Measurements from ENCODE around the gene AP2A2. TPM values are rescaled to one million over a fixed set of nuclear protein-coding genes. Genes with fewer than 3 reads are reported as not detected.
A peak's percentile ranks its signal among the peaks of the same experiment; 100 is the strongest.

Gene AP2A2
- total RNA-seq, 1 donor, result 50.7 TPM

DNA sequence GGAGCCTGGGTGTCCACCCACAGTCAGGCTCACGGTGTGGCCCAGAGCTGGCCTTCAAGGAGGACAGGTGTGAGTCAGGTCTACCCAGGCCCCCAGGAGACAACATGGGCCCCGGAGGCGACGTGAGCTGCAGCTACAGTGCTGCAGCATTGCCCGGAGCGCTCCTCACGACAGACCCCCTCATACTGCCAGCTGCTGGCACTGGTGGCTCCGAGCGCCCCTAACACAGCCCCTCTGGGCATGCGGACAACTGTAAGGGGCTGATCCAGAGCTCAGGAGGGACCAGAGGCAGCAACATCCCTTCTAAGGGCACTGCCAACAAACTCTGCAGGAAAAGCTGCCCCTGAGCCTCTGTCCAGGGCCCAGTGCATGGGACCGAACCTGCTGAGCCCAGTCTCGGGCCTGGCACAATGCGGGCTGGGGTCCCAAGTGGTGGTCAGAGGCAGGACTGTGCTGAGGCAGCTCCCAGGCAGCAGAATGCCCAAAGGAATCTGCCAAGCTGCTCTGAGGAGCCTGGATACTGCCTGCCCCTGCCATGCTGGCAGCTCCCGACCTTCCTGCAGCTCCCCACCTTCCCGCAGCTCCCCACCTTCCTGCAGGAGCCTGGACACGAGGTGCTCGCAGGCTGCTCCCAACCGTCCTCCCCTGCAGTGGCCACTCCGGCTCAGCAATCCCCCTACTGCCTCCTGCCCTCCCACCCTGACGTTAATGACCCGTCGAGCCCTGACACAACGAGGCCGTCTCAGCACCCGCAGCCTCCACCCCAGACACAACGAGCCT lies 30.1 kb upstream of the AP2A2 start:
- H3K27ac ChIP-seq (ENCODE audit: low read depth, low read length), result no peak overlapping the region
- H4K20me1 ChIP-seq (ENCODE audit: insufficient read depth, low read length), result no peaks in the 10 kb centered on the region
- no peak for DNase-seq (ENCODE audit: insufficient read length, low spot score, missing footprints)
- H3K4me2 ChIP-seq (ENCODE audit: insufficient read depth, low read length), result no peak overlapping the region
- H3K4me1 ChIP-seq (ENCODE audit: insufficient read depth, low read length), result no peaks in the 10 kb centered on the region
- no peak overlapping the region for H3K4me3 ChIP-seq (ENCODE audit: insufficient read depth, low read length)
- H3K36me3 ChIP-seq (ENCODE audit: insufficient read depth, low read length), result peaks cover 6% of the 10 kb centered on the region
- no peaks in the 10 kb centered on the region for H3K79me2 ChIP-seq (ENCODE audit: insufficient read depth, low read length)
- no peaks in the 10 kb centered on the region for H3K27me3 ChIP-seq (ENCODE audit: insufficient read depth, low read length)
- H2AFZ ChIP-seq (ENCODE audit: low read length), result no peak overlapping the region
- H3K9me3 ChIP-seq (ENCODE audit: low read depth, low read length), result no peaks in the 10 kb centered on the region
- TF ChIP-seq, protein P1, sequence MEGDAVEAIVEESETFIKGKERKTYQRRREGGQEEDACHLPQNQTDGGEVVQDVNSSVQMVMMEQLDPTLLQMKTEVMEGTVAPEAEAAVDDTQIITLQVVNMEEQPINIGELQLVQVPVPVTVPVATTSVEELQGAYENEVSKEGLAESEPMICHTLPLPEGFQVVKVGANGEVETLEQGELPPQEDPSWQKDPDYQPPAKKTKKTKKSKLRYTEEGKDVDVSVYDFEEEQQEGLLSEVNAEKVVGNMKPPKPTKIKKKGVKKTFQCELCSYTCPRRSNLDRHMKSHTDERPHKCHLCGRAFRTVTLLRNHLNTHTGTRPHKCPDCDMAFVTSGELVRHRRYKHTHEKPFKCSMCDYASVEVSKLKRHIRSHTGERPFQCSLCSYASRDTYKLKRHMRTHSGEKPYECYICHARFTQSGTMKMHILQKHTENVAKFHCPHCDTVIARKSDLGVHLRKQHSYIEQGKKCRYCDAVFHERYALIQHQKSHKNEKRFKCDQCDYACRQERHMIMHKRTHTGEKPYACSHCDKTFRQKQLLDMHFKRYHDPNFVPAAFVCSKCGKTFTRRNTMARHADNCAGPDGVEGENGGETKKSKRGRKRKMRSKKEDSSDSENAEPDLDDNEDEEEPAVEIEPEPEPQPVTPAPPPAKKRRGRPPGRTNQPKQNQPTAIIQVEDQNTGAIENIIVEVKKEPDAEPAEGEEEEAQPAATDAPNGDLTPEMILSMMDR (IDR thresholded peaks at IDR 0.05; ENCODE audit: extremely low read depth, low read depth, low read length), result no peak

DNA sequence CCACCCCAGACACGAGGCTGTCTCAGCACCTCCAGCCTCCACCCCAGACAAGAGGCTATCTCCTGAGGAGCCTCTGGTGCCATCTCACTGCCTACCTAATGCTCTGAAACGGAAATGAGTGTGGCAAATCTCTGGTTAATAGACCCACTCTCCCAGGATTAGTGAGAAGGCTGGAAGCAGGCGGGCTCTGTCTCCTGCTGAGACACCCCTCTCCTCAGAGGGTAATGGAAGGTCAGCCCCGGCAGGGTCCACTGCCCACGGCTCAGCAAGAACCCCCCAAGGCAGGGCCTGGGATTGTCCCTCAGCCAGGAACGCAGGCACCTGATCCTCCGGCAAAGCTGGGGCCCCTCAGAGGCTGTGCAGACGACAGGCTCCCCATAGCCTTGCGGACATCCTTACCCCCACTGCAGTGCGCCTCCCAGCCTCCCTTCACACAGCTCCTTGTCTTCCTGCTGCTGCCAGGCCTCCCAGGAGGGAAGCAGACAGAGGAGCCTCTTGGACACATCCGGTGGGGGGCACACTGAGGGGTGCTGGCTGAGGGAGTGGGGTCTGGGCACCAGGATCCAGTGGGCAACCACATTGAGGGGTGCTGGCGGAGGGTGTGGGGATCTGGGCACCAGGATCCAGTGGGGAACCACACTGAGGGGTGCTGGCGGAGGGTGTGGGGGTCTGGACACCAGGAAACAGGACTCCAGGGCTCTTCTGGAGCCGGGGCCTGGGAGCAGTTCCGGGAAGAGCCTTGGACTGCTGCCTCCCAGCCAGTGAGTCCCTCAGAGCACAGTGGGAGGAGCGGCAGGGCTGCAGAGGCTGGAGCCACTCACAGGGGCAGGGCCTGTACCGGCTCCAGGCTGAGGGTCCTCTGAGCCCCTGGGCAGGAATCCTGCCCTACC lies 28.2 kb upstream of the AP2A2 start:
- DNase-seq (ENCODE audit: insufficient read length, low spot score, missing footprints), result no peak
- H3K79me2 ChIP-seq (ENCODE audit: insufficient read depth, low read length), result no peaks in the 10 kb centered on the region
- peaks cover 19% of the 10 kb centered on the region for H3K36me3 ChIP-seq (ENCODE audit: insufficient read depth, low read length)
- no peak overlapping the region for H3K4me3 ChIP-seq (ENCODE audit: insufficient read depth, low read length)
- no peaks in the 10 kb centered on the region for H3K9me3 ChIP-seq (ENCODE audit: low read depth, low read length)
- no peak overlapping the region for H3K27ac ChIP-seq (ENCODE audit: low read depth, low read length)
- no peaks in the 10 kb centered on the region for H3K4me1 ChIP-seq (ENCODE audit: insufficient read depth, low read length)
- H3K4me2 ChIP-seq (ENCODE audit: insufficient read depth, low read length), result no peak overlapping the region
- H4K20me1 ChIP-seq (ENCODE audit: insufficient read depth, low read length), result no peaks in the 10 kb centered on the region
- TF ChIP-seq, protein P1 (IDR thresholded peaks at IDR 0.05; ENCODE audit: extremely low read depth, low read depth, low read length), result no peak
- H3K27me3 ChIP-seq (ENCODE audit: insufficient read depth, low read length), result no peaks in the 10 kb centered on the region
- H2AFZ ChIP-seq (ENCODE audit: low read length), result no peak overlapping the region

DNA sequence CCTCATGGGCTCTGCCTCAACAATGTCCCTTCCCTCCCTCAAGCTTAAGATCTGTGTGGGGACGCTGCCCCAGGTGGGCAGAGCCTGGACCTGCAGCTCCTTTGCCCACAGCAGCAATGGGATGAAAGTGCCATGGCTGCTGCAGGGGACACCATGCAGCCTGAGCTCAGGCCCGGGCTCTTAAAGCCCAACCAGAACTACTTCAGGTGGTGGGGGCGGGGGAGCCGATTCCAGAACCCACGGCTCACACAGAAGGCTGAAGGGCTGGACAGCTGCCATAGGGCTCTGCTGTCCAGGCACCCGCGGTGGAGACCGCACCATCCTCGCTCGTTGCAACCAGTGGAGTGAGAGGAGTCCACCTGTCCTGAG lies 27.5 kb upstream of the AP2A2 start:
- no peaks in the 10 kb centered on the region for H4K20me1 ChIP-seq (ENCODE audit: insufficient read depth, low read length)
- TF ChIP-seq, protein P1 (IDR thresholded peaks at IDR 0.05; ENCODE audit: extremely low read depth, low read depth, low read length), result peak; percentile 23
- no peaks in the 10 kb centered on the region for H3K27me3 ChIP-seq (ENCODE audit: insufficient read depth, low read length)
- H3K27ac ChIP-seq (ENCODE audit: low read depth, low read length), result no peak overlapping the region
- H2AFZ ChIP-seq (ENCODE audit: low read length), result no peak overlapping the region
- peaks cover 26% of the 10 kb centered on the region for H3K36me3 ChIP-seq (ENCODE audit: insufficient read depth, low read length)
- no peak overlapping the region for H3K4me2 ChIP-seq (ENCODE audit: insufficient read depth, low read length)
- H3K4me3 ChIP-seq (ENCODE audit: insufficient read depth, low read length), result no peak overlapping the region
- H3K79me2 ChIP-seq (ENCODE audit: insufficient read depth, low read length), result no peaks in the 10 kb centered on the region
- H3K9me3 ChIP-seq (ENCODE audit: low read depth, low read length), result no peaks in the 10 kb centered on the region
- DNase-seq (ENCODE audit: insufficient read length, low spot score, missing footprints), result no peak
- H3K4me1 ChIP-seq (ENCODE audit: insufficient read depth, low read length), result no peaks in the 10 kb centered on the region
